Neutrophil (primary cell): ENCODE results near the gene PDE6A.

Source experiments
- H3K27ac ChIP-seq: fragments of 200-600 bp; sonication (generic); 2 replicates; pipeline ENCODE4 v1.5.1; 2016; ENCODE audit warnings: mild to moderate bottlenecking, moderate library complexity
- H3K27me3 ChIP-seq: fragments of 200-600 bp; sonication (generic); 2 replicates; pipeline ENCODE4 v1.6.0; 2016; ENCODE audit warnings: mild to moderate bottlenecking
- H3K36me3 ChIP-seq: fragments of 200-600 bp; sonication (generic); 2 replicates; pipeline ENCODE4 v1.5.1; 2017
- H3K4me1 ChIP-seq, 2 experiments: fragments of 200-600 bp in 1 of 2; sonication (generic) in 1 of 2; 1 replicate in 1 of 2; 2 replicates in 1 of 2; pipeline versions ENCODE4 v1.5.1 to v1.6.1; 2013 to 2016; ENCODE audit warnings: low read depth in 1 of 2, low read length in 1 of 2, mild to moderate bottlenecking in 1 of 2, moderate library complexity in 1 of 2; ENCODE audit not compliant: control insufficient read depth in 1 of 2, insufficient read depth in 1 of 2
- H3K4me3 ChIP-seq, 2 experiments: fragments of 200-600 bp in 1 of 2; sonication (generic) in 1 of 2; 1 replicate in 1 of 2; 2 replicates in 1 of 2; pipeline ENCODE4 v1.5.1; 2013 to 2016; ENCODE audit warnings: low read depth in 1 of 2, low read length in 1 of 2, mild to moderate bottlenecking in 1 of 2, moderate library complexity in 1 of 2
- H3K9me3 ChIP-seq: fragments of 200-600 bp; sonication (generic); 2 replicates; pipeline ENCODE4 v1.5.1; 2016
- CTCF ChIP-seq: fragments of 200-600 bp; sonication (generic); IDR thresholded peaks from 2 replicates; pipeline ENCODE4 v1.5.1; 2016; ENCODE audit warnings: antibody characterized with exemption

The PDE6A gene

GRCh38 chr5:149913436-149914419, 30.9 kb downstream of the PDE6A start:
- H3K27ac ChIP-seq = no peak overlapping the region

DNA sequence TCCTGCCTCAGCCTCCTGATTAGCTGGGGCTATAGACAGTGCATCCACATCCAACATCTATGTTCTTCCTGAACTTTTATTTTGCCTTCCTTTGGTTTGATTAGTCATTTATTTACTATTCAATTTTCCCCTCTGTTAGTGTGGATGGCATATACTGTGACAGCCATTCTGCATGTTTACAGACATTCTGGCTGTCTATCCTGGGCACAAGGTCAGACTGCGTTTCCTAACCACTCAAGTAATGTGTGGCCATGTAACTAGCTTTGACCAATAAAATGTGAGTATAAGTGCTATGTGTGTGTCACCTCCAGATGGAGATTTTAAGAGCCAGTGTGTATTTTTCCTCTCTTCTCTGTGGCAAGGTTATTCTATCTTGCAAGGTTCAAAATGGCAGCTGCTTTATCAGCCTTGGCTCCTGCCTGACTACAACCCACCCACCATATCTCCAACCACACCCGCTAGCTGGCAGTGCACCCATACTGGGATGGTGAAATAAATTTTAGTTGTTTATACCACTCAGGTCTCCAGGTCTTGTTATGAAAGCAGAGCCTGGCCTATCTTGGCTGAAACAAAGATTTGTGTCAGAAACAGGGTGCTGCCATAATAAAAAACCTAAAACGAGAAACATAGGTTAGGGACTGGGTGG, 32.2 kb downstream of the PDE6A start:
- no peak overlapping the region for H3K27ac ChIP-seq
- no peaks in the 10 kb centered on the region for H3K4me1 ChIP-seq
- TF ChIP-seq CTCF = no peak
- H3K9me3 ChIP-seq = no peaks in the 10 kb centered on the region
- H3K36me3 ChIP-seq = no peaks in the 10 kb centered on the region
- H3K4me3 ChIP-seq = no peak overlapping the region
- no peaks in the 10 kb centered on the region for H3K27me3 ChIP-seq

More at GRCh38 chr5:149913436-149914419, 30.9 kb downstream of the PDE6A start:
- TF ChIP-seq CTCF = no peak
- Histone ChIP-seq H3K4me1 (no peaks in the 10 kb centered on the region), H3K27me3 (no peaks in the 10 kb centered on the region), H3K9me3 (no peaks in the 10 kb centered on the region), H3K36me3 (no peaks in the 10 kb centered on the region), H3K4me3 (no peak overlapping the region)

- Histone ChIP-seq H3K27ac (no peak overlapping the region), H3K4me1 (no peaks in the 10 kb centered on the region), H3K4me3 (no peak overlapping the region), H3K9me3 (no peaks in the 10 kb centered on the region), H3K36me3 (no peaks in the 10 kb centered on the region), H3K27me3 (no peaks in the 10 kb centered on the region)
- TF ChIP-seq CTCF = no peak
Measured at GRCh38 chr5:149911031-149911430, 33.6 kb downstream of the PDE6A start.

- Histone ChIP-seq H3K4me3 (no peak overlapping the region), H3K27me3 (no peaks in the 10 kb centered on the region), H3K27ac (no peak overlapping the region), H3K36me3 (no peaks in the 10 kb centered on the region), H3K4me1 (peaks cover 10 to 14% of the 10 kb centered on the region in 2 experiments), H3K9me3 (no peaks in the 10 kb centered on the region)
- no peak for TF ChIP-seq CTCF
Measured at GRCh38 chr5:149907828-149908227, 36.8 kb downstream of the PDE6A start.

DNA sequence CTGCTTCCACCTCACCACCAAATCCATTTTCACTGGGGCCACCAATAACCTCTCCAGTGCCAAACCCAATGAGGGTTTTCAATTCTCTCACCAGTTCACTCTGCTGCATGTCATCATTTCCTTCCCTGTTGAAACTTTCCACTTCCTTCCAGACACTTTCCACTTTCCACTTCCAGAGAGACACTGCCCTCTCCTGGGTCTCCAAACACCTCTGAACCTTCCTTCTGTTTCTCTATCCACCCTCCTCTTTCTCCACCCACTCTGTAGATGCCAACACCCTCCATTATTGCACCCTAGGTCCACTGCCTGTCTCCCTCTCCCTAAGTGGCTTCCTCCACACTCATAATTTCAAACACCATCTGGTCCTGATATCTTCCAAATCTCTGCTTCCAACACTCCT, 39.6 kb downstream of the PDE6A start:
- Histone ChIP-seq H3K27me3 (no peaks in the 10 kb centered on the region), H3K27ac (no peak overlapping the region), H3K4me3 (no peak overlapping the region), H3K9me3 (no peaks in the 10 kb centered on the region), H3K4me1 (peaks cover 10 to 14% of the 10 kb centered on the region in 2 experiments), H3K36me3 (no peaks in the 10 kb centered on the region)
- no peak for TF ChIP-seq CTCF
